ENCODE data around the gene SNAI3. TPM values are rescaled to one million over a fixed set of nuclear protein-coding genes. Genes with fewer than 3 reads are reported as not detected.
A peak's percentile ranks its signal among the peaks of the same experiment; 100 is the strongest.

The SNAI3 gene
- total RNA-seq, 2 donors from 2014 or later: 1.0 to 1.6 TPM

DNA sequence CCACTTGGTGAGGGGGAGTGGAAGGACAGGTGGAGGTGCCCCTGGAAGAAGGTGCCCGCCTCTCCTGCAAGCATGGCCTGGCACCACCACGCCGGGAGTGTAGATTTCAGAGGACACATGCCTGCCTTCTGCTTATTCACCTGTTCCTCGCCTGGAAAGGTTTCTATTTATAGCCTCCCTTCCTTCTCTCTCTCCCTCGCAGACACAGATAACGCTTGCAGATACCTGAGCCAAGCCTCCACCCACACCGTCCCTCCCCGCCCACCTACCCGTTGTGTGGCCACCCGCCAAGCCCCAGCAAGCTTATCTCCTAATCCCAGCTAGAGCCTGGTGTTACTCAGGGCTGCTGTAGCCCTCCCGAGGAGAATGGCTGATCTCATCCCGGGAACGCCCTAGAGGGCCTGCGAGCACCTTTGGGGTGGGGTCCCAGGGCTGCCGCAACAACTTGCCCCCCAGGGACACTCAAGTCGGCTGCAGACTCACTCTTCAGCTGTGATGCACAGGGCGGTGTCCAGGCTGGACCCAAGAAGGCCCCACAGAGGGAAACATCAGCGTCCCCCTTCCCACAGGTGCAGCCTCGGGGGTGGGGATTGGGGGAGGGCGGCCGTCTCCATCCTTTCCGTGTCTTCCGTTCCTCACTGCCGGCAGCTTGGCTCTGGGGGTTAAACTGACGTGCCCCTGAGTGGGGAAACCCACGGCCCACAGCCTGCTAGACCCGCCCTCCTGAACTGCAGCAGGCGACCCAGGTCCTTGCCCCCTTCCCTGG lies 1.9 kb upstream of the SNAI3 start:
- Histone ChIP-seq H3K4me1 (peaks cover 0 to 40% of the 10 kb centered on the region in 2 donors), H3K4me3 (no peak overlapping the region), H3K36me3 (no peaks in the 10 kb centered on the region), H3K9me3 (no peaks in the 10 kb centered on the region), H3K27me3 (no peaks in the 10 kb centered on the region), H3K27ac (no peak overlapping the region)
- TF ChIP-seq, protein P1, sequence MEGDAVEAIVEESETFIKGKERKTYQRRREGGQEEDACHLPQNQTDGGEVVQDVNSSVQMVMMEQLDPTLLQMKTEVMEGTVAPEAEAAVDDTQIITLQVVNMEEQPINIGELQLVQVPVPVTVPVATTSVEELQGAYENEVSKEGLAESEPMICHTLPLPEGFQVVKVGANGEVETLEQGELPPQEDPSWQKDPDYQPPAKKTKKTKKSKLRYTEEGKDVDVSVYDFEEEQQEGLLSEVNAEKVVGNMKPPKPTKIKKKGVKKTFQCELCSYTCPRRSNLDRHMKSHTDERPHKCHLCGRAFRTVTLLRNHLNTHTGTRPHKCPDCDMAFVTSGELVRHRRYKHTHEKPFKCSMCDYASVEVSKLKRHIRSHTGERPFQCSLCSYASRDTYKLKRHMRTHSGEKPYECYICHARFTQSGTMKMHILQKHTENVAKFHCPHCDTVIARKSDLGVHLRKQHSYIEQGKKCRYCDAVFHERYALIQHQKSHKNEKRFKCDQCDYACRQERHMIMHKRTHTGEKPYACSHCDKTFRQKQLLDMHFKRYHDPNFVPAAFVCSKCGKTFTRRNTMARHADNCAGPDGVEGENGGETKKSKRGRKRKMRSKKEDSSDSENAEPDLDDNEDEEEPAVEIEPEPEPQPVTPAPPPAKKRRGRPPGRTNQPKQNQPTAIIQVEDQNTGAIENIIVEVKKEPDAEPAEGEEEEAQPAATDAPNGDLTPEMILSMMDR (IDR thresholded peaks at IDR 0.05): no peak
- DNase-seq (ENCODE audit: low spot score): no peak

DNA sequence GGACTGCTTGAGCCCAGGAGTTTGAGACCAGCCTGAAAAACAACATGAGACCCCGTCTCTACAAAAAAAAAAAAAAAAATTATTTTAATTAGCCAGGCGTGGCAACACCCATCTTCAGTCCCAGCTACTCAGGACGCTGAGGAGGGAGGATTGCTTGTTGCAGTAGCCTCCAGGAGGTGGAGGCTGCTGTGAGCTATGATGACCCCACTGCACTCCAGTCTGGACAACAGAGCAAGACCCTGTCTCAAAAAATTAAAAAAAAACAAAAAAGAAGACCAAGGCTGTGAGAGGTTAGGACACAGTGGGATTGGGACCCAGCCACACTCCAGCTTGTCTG lies 1.3 kb upstream of the SNAI3 start:
- Histone ChIP-seq H3K4me1 (peaks cover 0 to 40% of the 10 kb centered on the region in 2 donors), H3K27me3 (no peaks in the 10 kb centered on the region), H3K36me3 (no peaks in the 10 kb centered on the region), H3K4me3 (no peak overlapping the region), H3K9me3 (no peaks in the 10 kb centered on the region), H3K27ac (no peak overlapping the region)
- DNase-seq (ENCODE audit: low spot score): no peak
- TF ChIP-seq, protein P1 (IDR thresholded peaks at IDR 0.05): no peak

DNA sequence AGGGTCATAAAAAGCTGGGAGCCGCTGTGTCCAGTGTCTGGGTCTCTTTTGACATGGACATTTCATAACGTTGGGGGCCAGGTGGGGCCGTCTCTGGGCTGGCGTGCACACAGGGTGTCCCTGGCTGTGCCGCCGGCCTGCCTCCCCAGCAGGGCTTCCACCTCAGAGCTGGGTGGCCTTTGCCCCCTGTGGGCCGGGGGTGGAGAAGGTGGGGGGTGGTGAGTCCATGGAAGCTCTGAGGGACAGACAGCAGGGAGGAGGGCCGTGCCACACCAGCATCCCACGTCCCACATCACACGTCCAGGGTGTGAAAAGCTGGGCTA lies 908 bp upstream of the SNAI3 start:
- Histone ChIP-seq H3K4me3 (no peak overlapping the region), H3K4me1 (peaks cover 0 to 40% of the 10 kb centered on the region in 2 donors), H3K36me3 (no peaks in the 10 kb centered on the region), H3K9me3 (no peaks in the 10 kb centered on the region), H3K27ac (no peak overlapping the region), H3K27me3 (no peaks in the 10 kb centered on the region)
- DNase-seq (ENCODE audit: low spot score): no peak
- TF ChIP-seq, protein P1 (IDR thresholded peaks at IDR 0.05): no peak

DNA sequence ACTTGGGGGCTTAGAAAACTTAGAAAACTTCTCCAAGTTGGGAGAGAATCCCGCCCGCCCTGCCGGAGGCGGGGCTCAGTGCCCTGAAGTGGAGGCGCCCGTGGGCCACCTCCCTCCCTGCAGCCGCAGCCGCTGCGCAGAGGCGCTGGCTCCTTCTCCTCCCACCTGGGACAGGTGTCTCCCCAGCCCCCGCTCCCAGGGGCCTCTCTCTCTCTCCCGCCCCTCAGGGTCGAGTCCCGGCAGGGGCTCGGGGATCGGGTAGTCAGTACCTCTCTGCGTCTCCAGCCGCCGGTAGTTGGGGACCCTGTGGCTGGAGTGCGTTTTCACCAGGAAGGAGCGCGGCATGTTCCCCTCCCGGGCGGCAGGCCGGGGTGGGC lies 257 bp downstream of the SNAI3 start:
- H3K4me3 ChIP-seq: peak overlapping the region; percentile 52 to 64
- H3K36me3 ChIP-seq: no peaks in the 10 kb centered on the region
- TF ChIP-seq, protein P1 (IDR thresholded peaks at IDR 0.05): no peak
- no peaks in the 10 kb centered on the region for H3K9me3 ChIP-seq
- peaks cover 0 to 40% of the 10 kb centered on the region in 2 donors for H3K4me1 ChIP-seq
- H3K27me3 ChIP-seq: peaks cover 0 to 3% of the 10 kb centered on the region in 2 donors
- H3K27ac ChIP-seq: peak overlapping the region; percentile 15 to 70
- DNase-seq (ENCODE audit: low spot score): no peak

DNA sequence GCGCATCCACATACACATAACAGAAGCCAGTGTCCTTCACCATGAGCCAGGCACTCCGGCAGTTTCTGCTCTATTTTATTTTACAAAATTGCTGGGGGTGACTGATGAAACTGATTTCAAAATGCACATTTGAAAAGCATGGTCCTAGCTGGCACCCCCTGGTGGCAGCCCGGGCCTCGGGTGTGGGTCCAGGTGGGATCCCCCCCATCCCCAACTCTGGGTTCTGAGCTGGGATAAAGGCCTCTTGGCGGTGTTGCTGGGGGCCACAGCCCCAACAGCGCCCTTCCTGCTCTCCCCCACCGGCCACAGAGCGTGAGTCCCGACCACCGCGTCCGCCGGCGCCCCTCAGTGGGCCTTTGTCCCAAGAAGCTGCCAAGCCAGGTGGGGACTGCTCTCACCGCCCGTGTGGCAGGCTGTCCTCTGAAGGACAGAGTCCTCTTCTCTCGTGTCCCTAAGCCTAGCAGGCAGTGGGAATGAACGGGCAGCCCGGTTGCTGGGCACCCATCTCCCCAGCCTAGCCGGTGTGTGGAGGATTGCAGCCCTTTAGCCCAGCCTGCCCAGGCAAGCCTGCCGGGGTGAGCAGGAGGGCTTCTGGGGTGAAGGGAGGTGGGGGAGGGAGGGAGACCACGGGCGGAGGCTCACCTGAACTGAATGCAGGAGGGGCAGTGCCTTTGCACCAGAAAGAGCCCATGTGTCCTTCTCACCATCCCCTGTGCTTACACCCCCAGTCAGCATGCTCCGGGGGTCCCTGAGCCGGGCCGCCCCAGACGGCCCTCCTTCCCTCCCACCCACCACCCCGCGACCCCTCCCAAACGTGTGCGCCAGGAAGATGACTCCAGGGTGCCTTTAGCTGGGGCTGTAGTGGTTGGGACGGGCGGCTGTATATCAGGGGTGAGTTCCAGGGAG lies 898 bp downstream of the SNAI3 start:
- H3K4me3 ChIP-seq: peak overlapping the region; percentile 52 to 64
- no peaks in the 10 kb centered on the region for H3K36me3 ChIP-seq
- DNase-seq (ENCODE audit: low spot score): no peak
- H3K27ac ChIP-seq: peak overlapping the region; percentile 15 to 70
- no peaks in the 10 kb centered on the region for H3K9me3 ChIP-seq
- TF ChIP-seq, protein P1 (IDR thresholded peaks at IDR 0.05): peak in 1 of 2 donors; percentile 57
- peaks cover 0 to 4% of the 10 kb centered on the region in 2 donors for H3K27me3 ChIP-seq
- H3K4me1 ChIP-seq: peaks cover 0 to 40% of the 10 kb centered on the region in 2 donors
